GM12801 (cell line): ENCODE results near the gene CLEC14A.

Source experiments
- TF ChIP-seq, protein P1 (sequence below): IDR thresholded peaks from one replicate; pipeline ENCODE4 v1.5.1; 2011; ENCODE audit warnings: control low read depth; ENCODE audit not compliant: insufficient read length; ENCODE audit errors: extremely low read depth

CLEC14A gene

DNA sequence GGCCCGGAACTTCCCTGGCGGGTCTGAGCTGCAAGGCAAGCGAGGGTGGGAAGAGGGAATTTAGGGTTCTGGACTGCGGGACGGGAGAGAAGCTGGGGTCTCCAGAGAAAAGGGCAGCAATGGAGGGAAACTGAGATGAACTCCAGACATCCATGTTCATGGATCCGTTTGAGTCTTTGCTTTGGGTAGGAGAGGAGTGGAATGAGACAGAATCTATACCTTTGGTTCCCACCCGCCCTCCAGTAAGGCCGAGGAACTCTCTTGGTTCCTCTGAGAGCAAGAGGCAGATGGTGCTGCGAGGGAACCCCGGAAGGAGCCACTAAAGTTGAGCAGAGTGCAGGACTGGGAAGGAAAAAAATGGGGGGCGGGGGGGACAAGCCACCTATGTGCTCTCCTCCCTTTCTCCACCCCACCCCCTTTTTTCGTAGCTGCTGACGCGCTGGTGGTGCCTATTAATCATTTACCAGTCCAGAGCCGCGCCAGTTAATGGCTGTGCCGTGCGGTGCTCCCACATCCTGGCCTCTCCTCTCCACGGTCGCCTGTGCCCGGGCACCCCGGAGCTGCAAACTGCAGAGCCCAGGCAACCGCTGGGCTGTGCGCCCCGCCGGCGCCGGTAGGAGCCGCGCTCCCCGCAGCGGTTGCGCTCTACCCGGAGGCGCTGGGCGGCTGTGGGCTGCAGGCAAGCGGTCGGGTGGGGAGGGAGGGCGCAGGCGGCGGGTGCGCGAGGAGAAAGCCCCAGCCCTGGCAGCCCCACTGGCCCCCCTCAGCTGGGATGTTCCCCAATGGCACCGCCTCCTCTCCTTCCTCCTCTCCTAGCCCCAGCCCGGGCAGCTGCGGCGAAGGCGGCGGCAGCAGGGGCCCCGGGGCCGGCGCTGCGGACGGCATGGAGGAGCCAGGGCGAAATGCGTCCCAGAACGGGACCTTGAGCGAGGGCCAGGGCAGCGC, 47.0 kb downstream of the CLEC14A start:
- TF ChIP-seq, protein P1, sequence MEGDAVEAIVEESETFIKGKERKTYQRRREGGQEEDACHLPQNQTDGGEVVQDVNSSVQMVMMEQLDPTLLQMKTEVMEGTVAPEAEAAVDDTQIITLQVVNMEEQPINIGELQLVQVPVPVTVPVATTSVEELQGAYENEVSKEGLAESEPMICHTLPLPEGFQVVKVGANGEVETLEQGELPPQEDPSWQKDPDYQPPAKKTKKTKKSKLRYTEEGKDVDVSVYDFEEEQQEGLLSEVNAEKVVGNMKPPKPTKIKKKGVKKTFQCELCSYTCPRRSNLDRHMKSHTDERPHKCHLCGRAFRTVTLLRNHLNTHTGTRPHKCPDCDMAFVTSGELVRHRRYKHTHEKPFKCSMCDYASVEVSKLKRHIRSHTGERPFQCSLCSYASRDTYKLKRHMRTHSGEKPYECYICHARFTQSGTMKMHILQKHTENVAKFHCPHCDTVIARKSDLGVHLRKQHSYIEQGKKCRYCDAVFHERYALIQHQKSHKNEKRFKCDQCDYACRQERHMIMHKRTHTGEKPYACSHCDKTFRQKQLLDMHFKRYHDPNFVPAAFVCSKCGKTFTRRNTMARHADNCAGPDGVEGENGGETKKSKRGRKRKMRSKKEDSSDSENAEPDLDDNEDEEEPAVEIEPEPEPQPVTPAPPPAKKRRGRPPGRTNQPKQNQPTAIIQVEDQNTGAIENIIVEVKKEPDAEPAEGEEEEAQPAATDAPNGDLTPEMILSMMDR = no peak

DNA sequence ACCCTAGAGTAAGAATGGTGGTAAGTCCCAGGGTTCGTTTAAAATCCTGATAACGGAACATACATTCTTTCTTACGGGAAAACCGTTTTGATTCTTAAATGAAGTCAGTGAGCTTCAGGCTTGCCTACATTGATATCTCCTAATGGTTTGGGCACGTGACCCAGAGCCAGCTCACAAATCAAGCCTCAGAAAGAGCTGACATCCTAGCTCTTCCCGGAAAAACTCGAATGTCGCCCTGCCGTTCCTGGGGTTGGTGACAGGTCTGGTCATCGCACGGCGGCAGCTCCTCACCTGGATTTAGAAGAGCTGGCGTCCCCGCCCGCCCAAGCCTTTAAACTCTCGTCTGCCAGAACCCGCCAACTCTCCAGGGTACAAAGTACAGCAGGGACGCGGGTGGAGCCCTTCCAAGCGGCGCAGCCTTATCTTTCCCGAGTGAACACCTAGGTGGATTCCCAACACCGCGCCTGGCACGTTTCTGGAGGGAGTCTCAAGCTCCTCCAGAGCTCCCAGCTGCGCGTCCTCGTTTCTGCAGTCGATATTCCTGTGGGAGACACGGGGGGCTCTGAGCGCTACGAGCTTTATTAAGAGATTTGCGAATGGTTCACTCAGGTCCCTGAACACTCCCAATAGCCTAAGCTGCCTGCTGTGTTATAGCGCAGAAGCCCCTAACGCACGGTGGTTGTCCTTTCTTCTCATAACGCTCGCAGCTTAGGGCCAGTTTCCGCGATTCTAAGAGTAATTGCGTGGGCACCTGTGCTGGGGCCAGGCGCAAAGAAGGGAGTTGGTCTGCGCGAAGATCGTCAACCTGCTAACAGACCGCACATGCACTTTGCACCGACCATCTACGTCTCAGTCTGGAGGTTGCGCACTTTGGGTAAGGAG, 47.9 kb downstream of the CLEC14A start, which contains the start of gene SSTR1:
SSTR1 (plus strand) TSS at position 169 of the 882 bp plus-strand sequence. CDS start 1,486 bp downstream, outside the sequence.
- TF ChIP-seq, protein P1 = no peak

DNA sequence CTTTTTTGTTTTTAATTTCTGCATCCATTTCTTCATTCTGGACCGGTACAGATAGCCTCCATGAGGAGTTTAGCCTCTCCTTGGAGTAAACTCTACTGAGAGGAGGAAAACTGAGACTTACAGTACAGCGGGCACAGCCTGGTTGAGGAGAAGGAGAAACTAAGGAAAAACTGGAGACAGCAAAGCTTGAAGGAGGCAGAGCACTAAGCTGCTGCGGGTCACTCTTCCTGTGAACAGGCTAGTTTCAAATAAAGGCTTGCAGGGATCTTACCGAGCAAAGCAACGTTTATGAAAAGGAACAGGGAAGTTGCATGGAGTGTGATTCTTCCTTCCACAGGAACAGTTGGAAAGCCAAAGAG, 48.5 kb downstream of the CLEC14A start:
- TF ChIP-seq, protein P1 = no peak

DNA sequence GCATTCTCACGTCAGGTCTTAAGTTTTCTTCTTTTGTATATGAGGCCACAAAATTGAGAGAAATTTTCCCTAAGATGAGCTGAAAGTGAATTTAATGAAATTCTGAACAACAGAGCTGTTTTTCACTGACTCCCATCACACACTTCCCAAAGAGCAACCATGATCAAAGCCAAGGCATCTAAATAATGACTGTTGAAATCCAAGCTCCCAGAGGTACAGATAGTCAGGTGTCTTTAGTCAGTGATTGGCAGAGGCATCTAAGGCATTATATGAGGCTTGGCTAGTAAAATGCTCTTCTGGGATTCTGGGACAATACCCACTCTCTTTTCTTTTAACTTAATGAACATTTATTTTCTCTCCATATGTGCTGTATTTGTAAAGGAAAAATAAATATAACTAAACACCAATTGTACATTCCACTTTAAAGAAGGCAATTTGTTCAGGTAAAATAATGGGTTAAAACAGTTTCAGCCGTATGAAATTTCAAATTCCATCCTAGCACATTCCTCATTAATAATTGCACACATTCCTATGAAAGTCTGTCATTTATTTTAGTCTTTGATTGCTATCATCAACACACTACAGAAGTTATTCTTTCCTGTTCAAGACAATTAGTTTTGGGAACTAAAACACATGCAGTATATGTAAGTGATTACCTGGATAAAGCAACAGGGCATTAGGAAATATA, 49.1 kb downstream of the CLEC14A start:
- TF ChIP-seq, protein P1 = no peak

DNA sequence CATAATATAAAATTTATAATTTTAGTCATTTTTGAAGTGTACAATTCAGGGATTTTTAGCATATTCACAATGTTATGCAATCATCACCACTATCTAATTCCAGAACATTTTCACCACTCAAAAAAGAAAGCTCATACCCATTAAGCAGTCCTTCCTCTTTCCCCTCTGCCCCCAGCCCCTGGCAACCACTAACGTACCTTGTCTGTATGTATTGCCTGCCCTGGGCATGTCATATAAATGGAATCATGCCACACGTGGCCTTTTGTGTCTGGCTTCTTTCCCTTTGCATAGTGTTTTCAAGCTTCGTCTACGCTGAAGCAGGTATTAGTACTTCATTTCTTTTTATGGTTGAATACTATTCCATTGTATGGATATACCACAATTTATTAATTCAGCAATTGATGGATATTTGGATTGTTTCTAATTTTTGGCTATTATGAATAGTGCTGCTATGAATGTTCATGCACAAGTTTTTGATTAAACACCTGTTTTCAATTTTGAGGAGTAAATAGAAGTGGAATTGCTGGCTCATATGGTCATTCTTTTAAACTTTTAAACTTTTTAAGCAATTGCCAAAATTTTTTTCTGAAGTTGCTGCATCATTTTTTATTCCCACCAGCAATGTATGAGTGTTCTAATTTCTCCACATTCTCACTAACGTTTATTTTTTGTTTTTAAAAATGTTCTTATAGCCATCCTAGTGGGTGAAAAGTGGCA, 49.8 kb downstream of the CLEC14A start:
- TF ChIP-seq, protein P1 = no peak

DNA sequence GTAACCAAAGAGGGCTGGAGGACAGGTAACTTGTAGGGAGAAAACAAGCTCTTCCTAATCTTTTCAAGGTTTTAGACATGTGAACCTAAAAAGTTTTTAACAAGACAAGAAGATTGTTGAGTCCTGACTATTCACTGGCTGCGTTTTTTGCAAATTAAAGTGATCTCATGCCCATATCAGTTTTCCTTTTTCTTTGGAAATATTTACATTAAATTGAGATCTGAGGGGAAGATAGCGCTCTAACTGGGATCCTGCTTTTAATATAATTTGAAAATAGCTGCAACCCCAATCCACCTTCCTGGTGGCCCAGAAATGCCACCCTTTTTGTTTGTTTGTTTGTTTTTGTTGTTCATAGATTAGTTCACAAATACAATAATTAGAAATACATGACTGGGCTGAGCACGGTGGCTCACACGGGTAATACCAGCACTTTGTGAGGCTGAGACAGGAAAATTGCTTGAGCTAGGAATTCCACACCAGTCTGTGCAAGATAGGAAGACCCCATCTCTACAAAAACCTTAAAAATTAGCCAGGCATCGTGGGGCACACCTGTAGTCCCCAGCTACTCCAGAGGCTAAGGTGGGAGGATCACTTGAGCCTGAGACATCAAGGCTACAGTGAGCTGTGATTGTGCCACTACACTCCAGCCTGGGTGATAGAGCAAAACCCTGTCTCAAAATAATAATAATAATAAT, 50.6 kb downstream of the CLEC14A start:
- TF ChIP-seq, protein P1 = no peak
